NCI-H187 (cell line): ENCODE results near the gene GFI1B.
"Not testable (repeated sequence)": the region's sequence is repeated elsewhere in the genome, so short reads cannot be mapped to it uniquely, and the experiment has no call there.

Experiments
- DNase-seq, 2 experiments: peaks; one replicate each; lab custom pipeline; 2025; lab: John Stamatoyannopoulos, UW

The GFI1B gene

GRCh38 chr9:132991351-132992300 lies 13.1 kb downstream of the GFI1B start:
- no peak for DNase-seq

- no peak for DNase-seq
Observed at GRCh38 chr9:132993511-132993939, 15.0 kb downstream of the GFI1B start.

- no peak for DNase-seq
Observed at GRCh38 chr9:132994410-132995120, 16.1 kb downstream of the GFI1B start.

GRCh38 chr9:132995121-132995420 lies 16.6 kb downstream of the GFI1B start:
- DNase-seq, result no peak

- DNase-seq, result no peak
Observed at GRCh38 chr9:132995879-132996278, 17.4 kb downstream of the GFI1B start.

- no peak for DNase-seq
Observed at GRCh38 chr9:132996526-132996925, 18.0 kb downstream of the GFI1B start.

GRCh38 chr9:132997591-132997990 lies 19.1 kb downstream of the GFI1B start:
- no peak for DNase-seq

- DNase-seq, result not testable (repeated sequence)
Observed at GRCh38 chr9:132998221-132998620, 19.7 kb downstream of the GFI1B start.

- no peak for DNase-seq
Observed at GRCh38 chr9:132998831-132999635, 20.5 kb downstream of the GFI1B start.

- DNase-seq, result no peak
Observed at GRCh38 chr9:133002147-133003070, 23.9 kb downstream of the GFI1B start.

- DNase-seq, result no peak
Observed at GRCh38 chr9:133003071-133003461, 24.6 kb downstream of the GFI1B start.

GRCh38 chr9:133003671-133004090 lies 25.2 kb downstream of the GFI1B start:
- DNase-seq, result no peak

- no peak for DNase-seq
Observed at GRCh38 chr9:133004091-133004998, 25.9 kb downstream of the GFI1B start.

GRCh38 chr9:133004999-133005760 lies 26.7 kb downstream of the GFI1B start:
- no peak for DNase-seq

GRCh38 chr9:133005957-133006356 lies 27.5 kb downstream of the GFI1B start:
- DNase-seq, result no peak

- no peak for DNase-seq
Observed at GRCh38 chr9:133006731-133007352, 28.3 kb downstream of the GFI1B start.

GRCh38 chr9:133008406-133008805 lies 29.9 kb downstream of the GFI1B start:
- no peak for DNase-seq

- no peak for DNase-seq
Observed at GRCh38 chr9:133008824-133009223, 30.3 kb downstream of the GFI1B start.
